Raji (cell line): Measurements from ENCODE around the gene TPRA1.

Source experiments
- POLR2A ChIP-seq: IDR thresholded peaks from 2 replicates; pipeline ENCODE4 v1.6.1; 2011; ENCODE audit warnings: low read depth, low read length, control low read depth; ENCODE audit not compliant: insufficient read depth

The TPRA1 gene

DNA sequence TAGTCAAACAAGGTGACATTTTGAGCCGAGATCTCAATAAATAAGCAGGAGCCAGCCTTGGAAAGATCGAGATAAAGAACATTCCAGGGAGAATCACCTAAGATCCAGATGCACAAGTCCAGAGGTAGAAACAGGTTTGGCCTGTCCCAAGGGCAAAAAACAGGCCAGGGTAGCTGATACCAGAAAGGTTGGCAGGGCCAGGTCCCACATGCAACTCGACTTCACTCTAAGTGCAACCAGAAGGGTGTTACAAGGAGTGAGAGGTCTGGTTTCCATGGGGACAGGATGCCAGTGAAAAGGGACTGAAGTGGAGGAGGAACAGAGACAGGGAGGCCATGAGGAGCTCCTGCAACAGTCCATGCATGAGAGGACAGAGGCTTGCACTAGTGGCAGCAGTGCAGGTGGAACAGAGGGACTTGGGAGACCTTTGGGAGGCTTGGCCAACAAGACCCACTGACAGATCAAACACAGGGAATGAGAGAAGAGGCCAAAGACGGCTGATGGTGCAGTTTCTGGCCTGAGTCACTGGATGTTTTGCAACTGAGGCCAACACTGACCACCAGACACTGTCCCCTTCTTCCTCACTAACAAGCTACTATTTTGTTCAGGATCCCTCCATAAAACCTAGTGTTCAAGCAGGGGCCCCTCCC, 5.2 kb downstream of the TPRA1 start:
- no peak for TF ChIP-seq POLR2A

- no peak for TF ChIP-seq POLR2A
These were observed 5.8 kb downstream of the TPRA1 start for GRCh38 chr3:127584734-127585133.

DNA sequence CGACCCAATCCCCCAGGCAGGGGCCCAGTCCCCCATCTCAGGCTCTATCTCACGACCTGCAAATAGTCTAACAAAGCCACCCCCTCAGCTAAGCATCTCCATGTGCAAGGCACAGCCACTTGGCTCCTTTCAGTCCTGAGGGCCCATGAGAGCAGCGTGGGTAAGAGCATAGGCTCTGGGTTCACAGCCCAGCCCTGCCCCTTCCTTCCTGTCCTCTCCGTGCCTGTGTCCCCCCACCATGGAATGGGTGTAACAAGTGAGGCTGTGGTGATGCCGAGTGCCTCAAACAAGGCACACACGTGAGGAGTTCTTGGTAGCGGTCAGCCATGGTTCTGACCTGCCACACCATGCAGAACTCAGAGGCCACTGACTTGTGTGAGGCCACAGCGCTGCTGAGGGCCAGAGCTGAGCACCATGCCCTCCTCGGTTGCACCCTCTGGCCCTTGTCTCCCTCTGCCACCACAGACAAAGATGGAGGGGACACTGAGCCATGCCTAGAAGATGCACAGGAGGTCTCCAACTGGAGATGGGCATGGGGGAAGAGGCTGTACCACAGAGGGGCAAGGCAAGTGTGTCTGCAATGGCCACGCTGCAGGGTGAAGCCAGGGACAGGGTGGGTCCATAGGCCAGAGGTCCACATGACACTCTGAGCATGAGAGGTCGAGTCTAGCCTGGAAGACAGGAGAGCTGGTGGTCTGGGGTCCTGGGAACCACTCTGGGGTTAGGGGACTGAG, 10.0 kb downstream of the TPRA1 start:
- TF ChIP-seq POLR2A, result no peak

GRCh38 chr3:127578802-127579201, 11.7 kb downstream of the TPRA1 start:
- TF ChIP-seq POLR2A, result no peak

DNA sequence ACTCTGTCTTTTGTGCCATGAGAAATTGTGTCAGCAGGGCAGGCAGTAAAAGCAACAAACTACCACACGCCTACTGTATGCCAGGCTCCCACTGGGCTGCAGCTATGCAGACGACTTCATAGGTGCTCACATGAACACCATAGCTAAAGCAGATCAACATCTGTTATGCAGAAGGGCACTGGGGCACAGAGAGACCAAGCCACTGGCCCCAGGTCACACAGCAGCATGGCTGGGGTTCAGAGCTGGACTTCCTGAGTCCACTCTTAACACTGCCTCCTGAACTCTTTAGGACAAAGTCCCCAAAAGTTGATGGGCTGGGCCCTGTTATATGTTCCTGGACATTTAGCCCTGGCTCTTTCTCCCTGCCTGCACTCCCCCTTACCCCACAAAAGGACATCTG, 12.4 kb downstream of the TPRA1 start:
- TF ChIP-seq POLR2A, result no peak

GRCh38 chr3:127577448-127577847, 13.1 kb downstream of the TPRA1 start:
- TF ChIP-seq POLR2A, result no peak

- TF ChIP-seq POLR2A, result no peak
These were observed 15.4 kb downstream of the TPRA1 start for GRCh38 chr3:127574880-127575878.

DNA sequence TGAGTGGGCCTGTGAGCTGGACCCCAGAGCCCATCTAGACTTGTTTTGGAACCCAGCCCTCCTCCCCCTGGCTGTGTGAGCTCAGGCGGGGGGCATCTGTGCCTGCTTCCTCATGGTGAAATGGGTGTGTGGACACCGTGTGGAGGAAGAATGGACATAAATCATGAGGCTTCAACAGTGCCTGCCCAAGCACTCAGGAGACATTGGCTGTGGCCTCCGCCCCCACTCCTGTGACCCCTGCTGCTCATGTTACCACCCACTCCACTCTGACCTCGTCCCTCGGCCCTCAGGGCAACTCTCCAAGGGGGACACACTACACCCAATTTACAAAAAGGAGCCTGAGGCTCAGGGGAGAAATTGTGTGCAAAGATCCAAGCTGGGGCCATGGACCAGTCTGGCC, 16.6 kb downstream of the TPRA1 start:
- TF ChIP-seq POLR2A, result no peak

GRCh38 chr3:127573401-127573800, 17.1 kb downstream of the TPRA1 start:
- TF ChIP-seq POLR2A, result no peak

DNA sequence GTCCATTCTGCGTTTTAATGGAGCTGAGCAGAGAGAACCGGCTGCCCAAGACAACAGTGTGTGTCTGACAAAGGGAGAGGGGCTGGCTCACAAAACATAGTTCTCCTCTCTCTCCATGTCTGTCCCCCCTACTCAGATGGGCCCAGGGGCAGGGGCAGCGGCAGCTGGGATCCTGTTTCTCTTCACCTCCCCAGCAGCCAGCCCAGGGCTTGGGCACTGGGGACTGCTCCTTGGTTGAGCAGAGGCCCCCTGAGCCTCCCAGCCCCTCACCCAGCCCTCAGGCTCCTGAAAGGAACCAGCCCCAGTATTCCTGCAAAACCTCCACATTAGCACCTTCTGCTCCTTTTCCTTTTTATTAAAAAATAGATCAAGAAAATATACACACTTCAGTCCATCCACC, 17.8 kb downstream of the TPRA1 start:
- TF ChIP-seq POLR2A, result no peak

- no peak for TF ChIP-seq POLR2A
These were observed 18.3 kb downstream of the TPRA1 start for GRCh38 chr3:127572186-127572585.

- TF ChIP-seq POLR2A, result no peak
These were observed 20.0 kb downstream of the TPRA1 start for GRCh38 chr3:127570520-127570919.

DNA sequence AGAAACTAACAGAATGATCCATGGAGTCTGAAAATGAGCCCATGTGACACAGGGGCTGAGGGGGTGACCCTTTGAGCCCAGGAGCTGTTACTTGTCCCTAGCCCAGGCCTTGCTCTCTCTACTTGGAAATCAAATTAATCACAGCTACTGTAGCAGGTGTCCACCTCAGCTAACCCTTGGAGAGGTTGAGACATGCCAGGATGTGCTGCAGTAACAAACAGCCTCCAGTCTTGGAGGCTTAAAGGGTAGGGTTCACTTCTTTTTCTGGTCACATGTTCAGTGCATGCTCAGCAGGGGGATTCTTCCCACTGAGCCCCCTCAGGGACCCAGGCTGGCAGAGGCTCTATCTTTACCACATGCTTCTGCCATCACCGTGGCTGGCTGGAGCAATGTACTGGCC, 21.4 kb downstream of the TPRA1 start:
- no peak for TF ChIP-seq POLR2A

DNA sequence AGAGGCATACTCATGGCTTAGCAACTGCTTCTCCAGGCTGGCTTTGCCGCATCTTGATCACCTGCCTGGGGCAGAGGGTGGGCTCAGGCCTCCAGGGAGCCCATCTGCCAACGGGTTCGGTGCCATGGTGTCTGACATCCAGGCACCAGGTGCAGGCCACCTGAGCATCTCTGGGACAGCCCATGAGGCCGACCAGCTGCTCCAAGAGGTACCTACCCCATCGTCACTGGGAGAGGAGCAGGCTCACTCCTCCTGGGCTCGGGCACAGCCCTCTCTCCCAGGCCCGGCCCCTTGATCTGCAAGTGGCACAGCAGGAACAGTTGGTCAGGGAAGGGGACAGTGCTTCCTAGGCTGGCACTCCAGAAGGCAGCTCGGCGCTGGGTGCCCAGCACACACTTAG, 21.9 kb downstream of the TPRA1 start:
- no peak for TF ChIP-seq POLR2A

- no peak for TF ChIP-seq POLR2A
These were observed 23.7 kb downstream of the TPRA1 start for GRCh38 chr3:127566833-127567232.
